ENCODE results near the gene MAML3.

Gene MAML3

DNA sequence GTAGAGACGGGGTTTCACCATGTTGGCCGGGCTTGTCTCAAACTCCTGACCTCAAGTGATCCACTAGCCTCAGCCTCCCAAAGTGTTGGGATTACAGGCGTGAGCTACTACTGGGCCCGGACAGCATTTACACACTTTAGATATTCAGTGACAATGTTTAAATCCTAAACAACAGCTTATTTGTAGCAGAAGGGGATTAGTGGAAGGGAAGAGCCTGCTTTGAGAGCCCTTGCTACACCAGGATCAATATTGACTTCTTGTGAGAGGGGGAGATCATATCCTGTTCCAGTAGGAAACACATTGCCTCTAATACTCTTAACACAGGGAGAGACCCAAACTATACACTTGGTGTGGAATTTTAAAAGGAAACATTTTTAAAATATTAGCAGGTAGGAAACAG, 481.3 kb downstream of the MAML3 start:
- H3K4me1 Mint-ChIP-seq = peaks cover 12 to 23% of the 10 kb centered on the region in 2 donors
- no peaks in the 10 kb centered on the region for H3K27me3 Mint-ChIP-seq
- H3K9me3 Mint-ChIP-seq = no peaks in the 10 kb centered on the region
- ATAC-seq (replicated peaks) (no peak), DNase-seq (no peak)
- H3K36me3 Mint-ChIP-seq = peaks cover 0 to 5% of the 10 kb centered on the region in 2 donors
- H3K27ac Mint-ChIP-seq = no peak overlapping the region
- no peak overlapping the region for H3K4me3 Mint-ChIP-seq

DNA sequence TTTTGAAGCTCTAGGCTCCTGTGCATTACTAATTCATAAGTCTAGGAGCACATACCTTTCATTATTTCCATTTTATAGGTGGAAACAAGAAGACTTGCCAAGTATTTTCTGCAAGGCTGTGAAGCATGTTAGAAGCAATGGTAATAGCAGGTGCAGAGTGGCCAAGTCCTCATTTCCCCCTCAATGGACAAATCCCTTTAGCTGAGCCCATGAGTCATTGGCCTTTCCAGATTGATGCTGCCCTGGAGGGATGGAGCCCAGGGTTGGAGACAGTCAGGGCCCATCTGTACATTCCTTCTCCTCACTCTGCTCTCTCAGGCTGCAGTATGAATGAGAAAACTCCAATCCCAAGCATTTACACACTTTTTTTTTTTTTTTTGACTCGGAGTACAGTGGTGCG, 481.8 kb downstream of the MAML3 start:
- ATAC-seq (replicated peaks) (no peak), DNase-seq (no peak)
- no peak overlapping the region for H3K4me3 Mint-ChIP-seq
- peaks cover 16 to 27% of the 10 kb centered on the region in 2 donors for H3K4me1 Mint-ChIP-seq
- H3K36me3 Mint-ChIP-seq = peaks cover 0 to 7% of the 10 kb centered on the region in 2 donors
- no peaks in the 10 kb centered on the region for H3K27me3 Mint-ChIP-seq
- H3K27ac Mint-ChIP-seq = no peak overlapping the region
- H3K9me3 Mint-ChIP-seq = no peaks in the 10 kb centered on the region

DNA sequence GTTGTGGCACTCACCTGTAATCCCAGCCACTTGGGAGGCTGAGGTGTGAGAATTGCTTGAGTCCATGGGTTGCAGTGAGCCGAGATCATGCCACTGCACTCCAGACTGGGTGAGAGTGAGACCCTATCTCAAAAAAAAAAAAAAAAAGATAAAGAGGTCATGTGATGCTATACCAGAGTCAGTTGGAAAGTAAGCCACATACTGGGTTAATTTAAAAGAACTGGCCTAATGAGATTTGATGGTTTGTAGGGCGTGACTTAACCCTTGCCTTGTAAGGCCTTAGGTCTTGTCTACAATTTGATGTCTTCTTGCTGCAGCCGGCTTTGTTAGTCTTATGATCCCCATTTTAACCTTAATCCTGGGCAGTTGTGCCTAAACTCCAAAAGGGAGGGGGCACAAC, 483.2 kb downstream of the MAML3 start:
- H3K27ac Mint-ChIP-seq = no peak overlapping the region
- peaks cover 24 to 35% of the 10 kb centered on the region in 2 donors for H3K4me1 Mint-ChIP-seq

DNA sequence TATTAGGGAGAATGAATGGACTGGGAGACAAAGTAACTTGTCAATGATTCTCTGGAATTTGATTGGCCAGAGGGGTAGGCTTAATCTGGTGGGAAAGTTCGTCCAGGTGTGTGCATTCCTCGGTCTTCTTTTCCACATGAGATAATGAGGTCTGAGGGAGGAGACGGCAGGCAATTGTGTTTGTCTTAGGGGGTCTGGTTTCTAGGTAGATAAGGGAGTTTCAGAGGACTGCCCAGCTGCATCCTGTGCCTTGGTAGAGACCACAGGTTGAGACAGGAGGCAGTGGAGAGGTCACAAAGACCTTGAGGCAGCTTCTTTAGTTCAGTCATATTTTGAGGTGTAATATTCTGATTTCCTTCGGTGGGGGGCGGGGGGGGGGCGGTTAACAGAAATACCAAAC, 484.1 kb downstream of the MAML3 start:
- peaks cover 5% of the 10 kb centered on the region in 2 donors for H3K27me3 Mint-ChIP-seq
- H3K9me3 Mint-ChIP-seq = no peaks in the 10 kb centered on the region
- H3K27ac Mint-ChIP-seq = no peak overlapping the region
- H3K36me3 Mint-ChIP-seq = peaks cover 2 to 16% of the 10 kb centered on the region in 2 donors
- DNase-seq (no peak), ATAC-seq (replicated peaks) (no peak)
- peaks cover 22 to 33% of the 10 kb centered on the region in 2 donors for H3K4me1 Mint-ChIP-seq
- no peak overlapping the region for H3K4me3 Mint-ChIP-seq

More for the DNA sequence above, 483.2 kb downstream of the MAML3 start:
- Mint-ChIP-seq H3K4me3 (no peak overlapping the region), H3K36me3 (peaks cover 2 to 14% of the 10 kb centered on the region in 2 donors), H3K9me3 (no peaks in the 10 kb centered on the region), H3K27me3 (peaks cover 5% of the 10 kb centered on the region in 2 donors)
- DNase-seq (no peak), ATAC-seq (replicated peaks) (no peak)

DNA sequence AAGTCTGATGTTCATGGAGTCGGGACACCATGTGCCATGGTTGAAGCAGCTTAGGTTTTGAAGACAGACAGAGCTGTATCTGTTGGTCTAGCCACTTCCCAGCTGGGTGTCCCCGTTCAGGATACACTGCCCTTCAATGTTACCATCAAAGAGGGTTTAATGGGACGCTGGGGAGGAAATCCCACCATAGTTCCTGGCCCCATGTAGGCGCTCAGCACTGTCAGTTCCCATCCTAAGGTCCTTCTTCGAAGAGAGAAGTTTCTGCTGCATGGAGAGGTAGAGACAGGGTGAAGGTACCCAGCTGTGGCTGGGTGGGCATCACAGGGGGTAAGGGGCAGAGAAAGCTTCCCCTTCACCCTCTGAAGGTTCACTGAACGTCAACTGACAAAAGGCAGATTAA, 484.6 kb downstream of the MAML3 start:
- H3K4me1 Mint-ChIP-seq = peaks cover 20 to 27% of the 10 kb centered on the region in 2 donors
- no peak overlapping the region for H3K27ac Mint-ChIP-seq
- H3K36me3 Mint-ChIP-seq = peaks cover 2 to 16% of the 10 kb centered on the region in 2 donors
- no peaks in the 10 kb centered on the region for H3K9me3 Mint-ChIP-seq
- no peak for ATAC-seq (replicated peaks)
- H3K27me3 Mint-ChIP-seq = peaks cover 5% of the 10 kb centered on the region in 2 donors
- H3K4me3 Mint-ChIP-seq = no peak overlapping the region
- DNase-seq = no peak

DNA sequence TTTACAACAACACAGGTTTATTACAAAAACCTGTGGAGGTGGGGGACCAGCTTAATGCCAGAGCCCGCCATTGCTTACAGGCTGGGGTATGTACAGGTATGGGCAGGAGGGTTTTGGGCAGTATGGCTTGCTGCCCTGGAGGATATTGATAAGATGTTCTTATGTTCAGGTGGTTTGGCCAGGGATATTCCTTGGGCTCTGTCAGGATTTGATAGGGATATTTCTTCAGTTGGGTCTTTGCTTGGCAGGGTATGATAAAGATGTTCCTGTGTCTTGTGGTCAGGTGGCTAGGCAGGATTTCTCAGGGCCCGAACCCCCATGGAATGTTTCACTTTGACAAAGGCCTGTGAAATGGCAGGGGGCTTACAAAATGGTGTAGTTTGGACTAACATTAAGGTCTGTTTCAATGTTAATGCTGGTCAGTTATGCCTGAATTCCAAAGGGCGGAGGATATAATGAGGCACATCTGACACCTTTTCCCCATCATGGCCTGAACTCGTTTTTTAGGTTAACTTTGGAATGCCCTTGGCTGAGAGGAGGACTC, 485.3 kb downstream of the MAML3 start:
- Mint-ChIP-seq H3K27ac (no peak overlapping the region), H3K4me1 (peaks cover 20 to 21% of the 10 kb centered on the region in 2 donors), H3K4me3 (no peak overlapping the region), H3K27me3 (peaks cover 5% of the 10 kb centered on the region in 2 donors), H3K36me3 (peaks cover 2 to 16% of the 10 kb centered on the region in 2 donors), H3K9me3 (no peaks in the 10 kb centered on the region)
- ATAC-seq (replicated peaks) = no peak
- DNase-seq = no peak

DNA sequence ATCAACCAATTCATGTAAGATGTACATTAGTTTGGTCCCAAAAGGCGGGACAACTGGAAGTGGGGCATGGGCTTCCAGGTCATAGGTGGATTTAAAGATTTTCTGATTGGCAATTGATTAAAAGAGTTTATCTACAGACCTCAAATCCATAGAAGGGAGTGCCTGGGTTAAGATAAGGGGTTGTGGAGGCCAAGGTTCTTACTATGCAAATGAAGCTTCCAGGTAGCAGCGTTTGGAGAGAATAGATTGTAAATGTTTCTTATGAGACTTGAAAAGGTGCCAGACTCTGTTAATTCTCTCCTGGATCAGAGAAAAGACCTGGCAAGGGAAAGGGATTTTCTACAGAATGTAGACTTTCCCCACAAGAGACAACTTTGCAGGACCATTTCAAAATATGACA, 485.9 kb downstream of the MAML3 start:
- no peaks in the 10 kb centered on the region for H3K9me3 Mint-ChIP-seq
- DNase-seq (no peak), ATAC-seq (replicated peaks) (no peak)
- H3K4me1 Mint-ChIP-seq = peaks cover 19 to 20% of the 10 kb centered on the region in 2 donors
- H3K4me3 Mint-ChIP-seq = no peak overlapping the region
- no peak overlapping the region for H3K27ac Mint-ChIP-seq
- peaks cover 5% of the 10 kb centered on the region in 2 donors for H3K27me3 Mint-ChIP-seq
- peaks cover 2 to 16% of the 10 kb centered on the region in 2 donors for H3K36me3 Mint-ChIP-seq

Data from stimulated activated naive B cell treated with anti-CD40 and anti-IgM and Interleukin-4, amounts not matched to agents 10 μg/mL and 1 μg/mL and 100 μg/mL, for 72 hours (primary cell).